B cell (primary cell): ENCODE measurements around the gene SSR2. TPM values are rescaled to one million over a fixed set of nuclear protein-coding genes. Genes with fewer than 3 reads are reported as not detected.

Source experiments
- ATAC-seq: fragments of 200-7000 bp; cut with Tn5 transposase; one replicate; pipeline ENCODE4 v1.10.0; 2021; ENCODE audit warnings: low read depth, mild to moderate bottlenecking, moderate number of reproducible peaks, moderate library complexity
- CTCF ChIA-PET: fragments of 350-600 bp; sonication (Branson Sonifier 250); formaldehyde crosslinking; loops from one replicate; lab custom pipeline; 2021; ENCODE audit warnings: antibody characterized with exemption, inconsistent platforms; lab: Charles Lee
- POLR2A ChIA-PET: fragments of 350-600 bp; sonication (Branson Sonifier 250); formaldehyde crosslinking; loops from one replicate; lab custom pipeline; 2021; ENCODE audit warnings: antibody characterized with exemption; lab: Charles Lee
- DNase-seq: peaks from one replicate; pipeline ENCODE4 v3.0.0; 2013
- H2AFZ ChIP-seq: 2 replicates; pipeline ENCODE4 v1.6.1; 2012; ENCODE audit warnings: mild to moderate bottlenecking, low read depth, low read length; ENCODE audit not compliant: insufficient read depth, poor library complexity, severe bottlenecking
- H3K27ac ChIP-seq, 2 donors: 1 replicate in 1 of 2; 2 replicates in 1 of 2; pipeline ENCODE4 v1.5.1; 2012 to 2013; ENCODE audit warnings: low read length in 2 of 2, mild to moderate bottlenecking in 2 of 2, moderate library complexity in 1 of 2
- H3K27me3 ChIP-seq, 4 experiments: fragments of 200-600 bp in 1 of 4; sonication (generic) in 1 of 4; replicated peaks in 1 of 4; 1 replicate in 2 of 4; 2 replicates in 2 of 4; pipeline versions ENCODE4 v1.6.1 to v1.7.0; 2013 to 2016; ENCODE audit warnings: low read length in 3 of 4, mild to moderate bottlenecking in 2 of 4, mixed read lengths in 1 of 4, moderate library complexity in 1 of 4; ENCODE audit not compliant: insufficient read depth in 4 of 4, control insufficient read depth in 3 of 4; ENCODE audit errors: control extremely low read depth in 1 of 4
- H3K36me3 ChIP-seq, 2 experiments: replicated peaks in 1 of 2; 1 replicate in 1 of 2; 2 replicates in 1 of 2; pipeline versions ENCODE4 v1.6.1 to v1.7.1; 2013; ENCODE audit warnings: low read length in 1 of 2; ENCODE audit not compliant: insufficient read depth in 2 of 2, control insufficient read depth in 1 of 2; ENCODE audit errors: control extremely low read depth in 1 of 2, extremely low read depth in 1 of 2
- H3K4me1 ChIP-seq, 2 donors: fragments of 200-600 bp in 1 of 2; sonication (generic) in 1 of 2; 1 replicate in 1 of 2; 2 replicates in 1 of 2; pipeline versions ENCODE4 v1.5.1 to v1.6.1; 2013 to 2017; ENCODE audit warnings: low read length in 2 of 2; ENCODE audit not compliant: control insufficient read depth in 2 of 2, insufficient read depth in 2 of 2
- H3K4me2 ChIP-seq: replicated peaks from 2 replicates; pipeline ENCODE3; 2012; ENCODE audit warnings: mild to moderate bottlenecking, low read depth, low read length; ENCODE audit not compliant: poor library complexity, severe bottlenecking
- H3K4me3 ChIP-seq, 5 experiments: fragments of 200-600 bp in 1 of 5; sonication (generic) in 1 of 5; 1 replicate in 3 of 5; 2 replicates in 2 of 5; pipeline versions ENCODE4 v1.5.1 to v1.7.0; 2011 to 2016; ENCODE audit warnings: low read length in 4 of 5, mild to moderate bottlenecking in 4 of 5, low read depth in 2 of 5, control low read depth in 1 of 5, moderate library complexity in 1 of 5; ENCODE audit not compliant: insufficient read depth in 1 of 5; ENCODE audit errors: control extremely low read depth in 1 of 5, extremely low read depth in 1 of 5
- H3K79me2 ChIP-seq: fragments of 200-600 bp; sonication (generic); one replicate; pipeline ENCODE4 v1.6.0; 2016; ENCODE audit warnings: low read length; ENCODE audit not compliant: control insufficient read depth, insufficient read depth
- H3K9ac ChIP-seq: fragments of 200-600 bp; sonication (generic); 2 replicates; pipeline ENCODE4 v1.6.1; 2017; ENCODE audit warnings: mild to moderate bottlenecking, low read length, moderate library complexity
- H3K9me3 ChIP-seq, 3 donors: one replicate each; pipeline versions ENCODE4 v1.6.1 to v1.7.1; 2013; ENCODE audit warnings: low read length in 2 of 3; ENCODE audit not compliant: control insufficient read depth in 2 of 3, insufficient read depth in 1 of 3; ENCODE audit errors: control extremely low read depth in 1 of 3
- H4K20me1 ChIP-seq: 2 replicates; pipeline ENCODE4 v1.6.0; 2012; ENCODE audit warnings: mild to moderate bottlenecking, low read length; ENCODE audit not compliant: insufficient read depth, control insufficient read depth, poor library complexity, severe bottlenecking
- H3K27ac Mint-ChIP-seq: one replicate; pipeline ENCODE4 v1.8.0; 2021; ENCODE audit warnings: mixed read lengths
- H3K27me3 Mint-ChIP-seq: one replicate; pipeline ENCODE4 v1.8.0; 2021; ENCODE audit warnings: mixed read lengths
- H3K4me1 Mint-ChIP-seq: one replicate; pipeline ENCODE4 v1.8.0; 2021; ENCODE audit warnings: mixed read lengths
- H3K4me3 Mint-ChIP-seq: one replicate; pipeline ENCODE4 v1.8.0; 2021; ENCODE audit warnings: mixed read lengths
- H3K9me3 Mint-ChIP-seq: one replicate; pipeline ENCODE4 v1.8.0; 2022; ENCODE audit warnings: mixed read lengths; ENCODE audit not compliant: insufficient read depth
- CTCF ChIP-seq: fragments of 200-600 bp; IDR thresholded peaks from one replicate; pipeline ENCODE4 v1.8.0; 2022; ENCODE audit warnings: antibody characterized with exemption, mild to moderate bottlenecking
- EZH2 ChIP-seq: IDR thresholded peaks from 2 replicates; pipeline ENCODE4 v1.6.1; 2012; ENCODE audit warnings: borderline replicate concordance, low read depth, mild to moderate bottlenecking, moderate library complexity, low read length; ENCODE audit not compliant: insufficient read depth, poor library complexity, severe bottlenecking
- WGBS: methylation state at CpG from one replicate; pipeline ENCODE4 v1.1.5; 2013; ENCODE audit warnings: missing lambda C conversion rate; ENCODE audit not compliant: insufficient coverage; 5-methylcytosine and 5-hydroxymethylcytosine counted together
- intact Hi-C: fragments of 100-400 bp; cut with micrococcal nuclease; formaldehyde crosslinking; loops from one replicate; pipeline ENCODE4 v1.10.0; 2022
- polyA plus RNA-seq: library from polyadenylated mRNA; depleted of rRNA; stranded (reverse); fragments of >200 nt; gene quantifications from 2 replicates; pipeline ENCODE4 v1.2.3, GENCODE V29; 2012
- total RNA-seq, 2 donors: library from RNA; stranded (reverse); fragments of 120-200 nt in 1 of 2; gene quantifications; 1 replicate in 1 of 2; 2 replicates in 1 of 2; pipeline versions ENCODE4 v1.2.3 to v1.2.4, GENCODE V29; 2013 to 2022

The SSR2 gene
- total and polyA plus RNA-seq, 2 donors (not counting 1 experiment from before 2014, with no cell fraction given): 160 to 359 TPM

DNA sequence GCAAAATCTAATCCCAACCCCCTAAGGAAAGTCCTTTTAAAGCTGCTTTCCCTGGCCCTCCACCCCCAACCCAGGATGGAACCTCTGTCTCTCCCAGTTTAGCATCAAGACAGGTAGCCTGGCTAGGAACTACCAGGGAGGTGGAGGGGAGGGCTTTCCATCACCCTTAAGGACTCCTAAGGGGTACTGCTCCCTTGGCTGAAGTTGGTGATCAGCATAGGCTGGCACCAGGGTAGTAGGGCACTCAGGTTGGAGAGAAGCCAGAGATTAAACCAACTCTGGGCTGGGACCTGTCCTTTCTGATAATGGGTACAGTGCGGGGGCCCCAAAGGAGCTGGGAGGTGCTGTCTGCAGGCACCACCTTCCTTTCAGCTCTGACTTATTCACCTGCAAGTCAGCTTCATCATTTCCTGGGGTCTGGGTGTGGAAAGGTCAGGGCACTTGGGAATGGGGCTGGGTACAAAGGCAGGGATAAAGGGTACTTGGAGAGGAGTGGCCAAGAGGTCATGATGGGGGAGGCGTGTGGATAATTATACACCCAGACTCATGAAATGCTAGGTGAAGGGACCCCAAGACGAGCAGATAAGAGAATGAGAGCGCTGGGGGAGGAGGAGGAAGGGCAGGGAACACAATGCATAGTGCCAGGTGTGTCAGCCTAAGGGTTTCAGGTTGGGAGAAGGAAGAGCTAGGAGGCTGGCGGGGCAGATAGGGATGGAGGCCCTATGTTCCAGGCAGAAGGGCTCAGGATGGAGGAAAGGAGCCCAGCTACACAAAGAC is 43.6 kb downstream of the SSR2 start:
- ATAC-seq: no peak
- WGBS: 0% methylated on average over 5 of the region's 5 CpGs
- intact Hi-C loops: loop anchor here (5.0 kb wide), 1 partner anchor 230 kb away; no protein-coding TSS in a partner anchor
- H3K4me2 ChIP-seq: peak overlapping the region; percentile 93
- H3K4me1 Mint-ChIP-seq: peaks cover 81% of the 10 kb centered on the region
- DNase-seq: no peak
- TF ChIP-seq EZH2 (no peak), CTCF (no peak)
- peaks cover 60% of the 10 kb centered on the region for H4K20me1 ChIP-seq
- H3K4me3 Mint-ChIP-seq: peak overlapping the region; percentile 95
- H3K9me3 ChIP-seq: no peaks in the 10 kb centered on the region
- H3K27me3 Mint-ChIP-seq: no peaks in the 10 kb centered on the region
- peak overlapping the region; percentile 67 for H2AFZ ChIP-seq
- H3K27ac ChIP-seq: peak overlapping the region; percentile 70 to 91
- H3K4me3 ChIP-seq: peak overlapping the region; percentile 71 to 93 (median 81)
- peaks cover 98% of the 10 kb centered on the region for H3K79me2 ChIP-seq
- peak overlapping the region; percentile 94 for H3K27ac Mint-ChIP-seq
- no peaks in the 10 kb centered on the region for H3K27me3 ChIP-seq
- peaks cover 63 to 72% of the 10 kb centered on the region in 2 donors for H3K4me1 ChIP-seq
- POLR2A ChIA-PET: interaction anchor here (0.6 to 4.4 kb wide), 11 partner anchors 8 to 43 kb away, joined by 3 to 61 read pairs (median 9); partner anchors contain the start of genes KHDC4 and RXFP4
- CTCF ChIA-PET: interaction anchor here (1.4 to 12.2 kb wide), 10 partner anchors 8 to 42 kb away, joined by 5 to 206 read pairs (median 10); partner anchors contain the start of genes KHDC4 and RXFP4
- H3K9ac ChIP-seq: peak overlapping the region; percentile 89
- H3K9me3 Mint-ChIP-seq: no peaks in the 10 kb centered on the region
- peaks cover 4 to 21% of the 10 kb centered on the region in 2 experiments for H3K36me3 ChIP-seq
